CD4-positive, alpha-beta T cell treated with Interleukin-15 for 1 hour (primary cell): Measurements from ENCODE around the gene CUX1.
"Not testable (repeated sequence)": the region's sequence is repeated elsewhere in the genome, so short reads cannot be mapped to it uniquely, and the experiment has no call there.

Experiments used
- DNase-seq: peaks from one replicate; pipeline ENCODE4 v3.0.0-alpha.2; 2020

Gene CUX1

GRCh38 chr7:101824440-101824839 is 7.0 kb downstream of the CUX1 start:
- no peak for DNase-seq

GRCh38 chr7:101826081-101826835 is 8.8 kb downstream of the CUX1 start:
- no peak for DNase-seq

- DNase-seq = no peak
Observed at GRCh38 chr7:101828301-101829020, 11.0 kb downstream of the CUX1 start.

- no peak for DNase-seq
Observed at GRCh38 chr7:101829374-101829773, 11.9 kb downstream of the CUX1 start.

- no peak for DNase-seq
Observed at GRCh38 chr7:101829821-101830220, 12.4 kb downstream of the CUX1 start.

- DNase-seq = not testable (repeated sequence)
Observed at GRCh38 chr7:101831396-101831795, 14.0 kb downstream of the CUX1 start.

- DNase-seq = no peak
Observed at GRCh38 chr7:101832205-101832631, 14.8 kb downstream of the CUX1 start.

GRCh38 chr7:101832685-101833375 is 15.4 kb downstream of the CUX1 start:
- no peak for DNase-seq

GRCh38 chr7:101833799-101834198 is 16.4 kb downstream of the CUX1 start:
- DNase-seq = no peak

- no peak for DNase-seq
Observed at GRCh38 chr7:101835136-101835535, 17.7 kb downstream of the CUX1 start.

- not testable (repeated sequence) for DNase-seq
Observed at GRCh38 chr7:101837433-101837832, 20.0 kb downstream of the CUX1 start.

GRCh38 chr7:101838837-101839483 is 21.5 kb downstream of the CUX1 start:
- no peak for DNase-seq

- no peak for DNase-seq
Observed at GRCh38 chr7:101841328-101841727, 23.9 kb downstream of the CUX1 start.

- DNase-seq = no peak
Observed at GRCh38 chr7:101843293-101844271, 26.2 kb downstream of the CUX1 start.

GRCh38 chr7:101845974-101846373 is 28.5 kb downstream of the CUX1 start:
- no peak for DNase-seq

GRCh38 chr7:101846800-101847538 is 29.5 kb downstream of the CUX1 start:
- no peak for DNase-seq

- DNase-seq = no peak
Observed at GRCh38 chr7:101848208-101848951, 31.0 kb downstream of the CUX1 start.

GRCh38 chr7:101849314-101849713 is 31.9 kb downstream of the CUX1 start:
- DNase-seq = not testable (repeated sequence)

GRCh38 chr7:101852364-101852763 is 34.9 kb downstream of the CUX1 start:
- not testable (repeated sequence) for DNase-seq

- no peak for DNase-seq
Observed at GRCh38 chr7:101853684-101854083, 36.3 kb downstream of the CUX1 start.
